Placental epithelial cell (primary cell): ENCODE results near the gene STAT6. TPM values are rescaled to one million over a fixed set of nuclear protein-coding genes. Genes with fewer than 3 reads are reported as not detected.

Source experiments
- total RNA-seq: library from RNA; depleted of rRNA; stranded (reverse); fragments of >200 nt; gene quantifications from 2 replicates; pipeline ENCODE4 v1.2.3, GENCODE V29; 2012

Gene STAT6
- 58.7 and 143 TPM in 2 replicates for total RNA-seq

GRCh38 chr12:57111031-57111734, at the start of gene STAT6:
TSS of gene STAT6 (minus strand) at chr12:57111362. CDS start at chr12:57108278, 3,084 bp downstream.

DNA sequence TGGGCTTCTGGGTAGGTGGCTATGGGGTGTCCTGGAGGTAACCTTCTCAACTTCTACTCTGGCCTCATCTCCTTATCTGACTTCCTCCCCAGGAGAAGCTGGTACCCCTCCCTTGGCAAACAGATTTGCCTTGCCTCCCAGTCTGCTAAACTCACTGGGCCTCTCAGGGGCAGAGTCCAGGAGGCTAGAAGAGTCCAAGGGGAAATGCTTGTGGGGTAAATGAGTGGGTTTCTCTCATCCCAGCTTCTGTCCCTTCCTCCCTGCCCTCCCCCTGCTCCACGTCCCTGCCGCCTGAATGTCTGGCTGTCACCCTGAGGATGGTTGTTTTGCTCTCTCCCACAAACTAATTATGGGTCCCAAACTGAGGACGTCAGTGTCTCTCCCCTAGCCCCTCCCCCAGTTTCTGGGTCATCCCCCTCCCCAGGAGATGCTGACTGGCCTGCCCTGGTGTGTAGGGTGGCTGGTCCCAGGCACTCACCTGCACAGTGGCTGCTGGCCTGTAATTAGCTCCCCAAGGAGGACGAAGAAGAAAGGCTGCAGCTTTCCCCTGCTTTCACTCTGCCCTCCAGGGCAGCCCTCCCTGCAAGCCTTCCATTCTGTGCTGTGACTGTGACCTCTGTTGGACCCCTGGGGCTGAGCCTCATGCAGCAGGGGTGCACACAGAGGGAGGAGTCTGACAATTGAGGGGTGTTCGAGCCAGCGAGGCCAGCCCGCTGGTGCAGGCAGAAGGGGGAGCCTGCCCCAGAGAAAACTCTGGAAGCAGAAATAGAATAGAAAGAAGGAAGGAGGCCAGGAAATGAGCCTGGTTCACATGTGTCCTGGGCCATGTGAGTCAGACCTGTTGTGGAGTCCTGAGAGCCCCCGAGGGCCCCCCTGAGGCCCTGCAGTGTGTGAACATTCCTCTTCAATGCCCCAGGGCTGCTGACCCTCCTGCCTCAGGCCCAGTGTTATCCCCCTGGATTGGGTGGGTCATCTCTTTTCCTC, 36.1 kb upstream of the STAT6 start, which contains the start of gene LRP1-AS:
Gene LRP1-AS (minus strand): TSS at position 659 of the 984 bp plus-strand sequence.

GRCh38 chr12:57127726-57128518, 16.8 kb upstream of the STAT6 start, which contains the start of gene LRP1:
TSS of gene LRP1 (plus strand) at chr12:57128483. CDS start at chr12:57128965, 482 bp downstream.

GRCh38 chr12:57088354-57089270, 22.6 kb downstream of the STAT6 start, which contains the start of gene NAB2:
TSS of gene NAB2 (plus strand) at chr12:57089114. CDS start at chr12:57089272, 158 bp downstream.

DNA sequence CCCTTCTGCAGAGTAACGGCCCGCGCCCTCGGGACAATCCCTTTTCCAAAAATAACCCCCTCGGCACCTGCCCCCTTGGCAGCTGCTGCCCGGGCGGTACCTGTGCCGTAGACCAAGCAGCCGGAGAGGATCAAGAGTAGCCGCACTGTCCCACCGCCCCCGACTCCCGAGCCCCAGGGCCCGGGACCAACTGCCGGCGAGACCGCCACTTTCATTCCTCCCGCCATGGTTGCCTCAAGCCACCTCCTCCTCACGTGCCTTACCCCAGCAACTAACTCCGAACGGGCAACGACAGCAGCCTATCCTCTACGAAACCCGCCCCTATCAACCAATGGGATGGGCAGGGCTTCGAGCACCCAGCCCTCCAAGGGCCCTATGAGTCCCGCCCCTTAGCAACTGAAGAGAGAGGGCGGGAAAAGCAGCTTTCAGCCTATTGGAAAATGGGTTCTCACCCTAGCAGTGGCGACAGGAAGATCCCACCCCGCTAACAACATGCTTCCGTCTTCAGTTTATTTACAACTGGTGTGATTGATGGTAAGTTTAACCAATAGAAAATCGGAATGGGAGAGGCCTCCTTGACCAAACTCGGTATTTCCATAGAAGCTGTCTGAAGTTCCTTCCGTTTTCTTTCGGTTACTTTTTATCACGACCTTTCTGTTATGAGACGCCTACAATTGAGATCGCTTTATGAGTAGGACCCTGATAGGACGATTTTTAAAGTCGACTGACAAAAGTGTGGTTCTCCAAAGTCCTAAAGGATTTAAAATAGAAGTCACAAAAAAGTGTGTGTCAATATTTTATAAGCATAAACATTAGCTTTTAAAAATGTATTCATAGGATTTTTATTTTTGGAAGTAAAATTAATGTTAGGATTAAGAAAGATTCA, 32.4 kb downstream of the STAT6 start, which contains the start of gene NEMP1:
Gene NEMP1 (minus strand): TSS at position 273 of the 886 bp plus-strand sequence. CDS start 46 bp downstream, at position 227.

DNA sequence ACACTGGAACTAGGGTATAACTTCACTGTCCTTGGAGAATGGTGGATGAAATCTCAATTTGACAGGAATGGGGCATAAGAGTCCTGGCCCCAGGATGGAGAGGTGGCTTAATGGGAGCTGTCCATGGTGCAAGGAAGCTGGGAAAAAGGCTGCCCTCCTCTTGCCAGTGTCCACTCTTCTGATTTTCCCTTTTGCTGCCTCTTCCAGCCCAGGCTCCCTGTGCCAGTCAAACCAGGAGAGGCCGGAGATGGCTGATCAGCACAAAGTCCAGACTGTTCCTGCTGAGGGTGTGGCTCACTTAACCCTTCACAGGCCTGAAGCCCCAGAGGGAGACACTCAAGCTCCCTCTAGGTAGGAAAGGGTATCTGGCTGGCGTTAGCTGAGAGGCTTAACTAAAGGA, 61.3 kb downstream of the STAT6 start, which contains the start of gene MYO1A:
Gene MYO1A (minus strand): TSS at position 240 of the 400 bp plus-strand sequence. CDS start 1,806 bp downstream, outside the sequence.

Other genes with a start within 250 kb of the STAT6 start
- gene SDR9C7, start 177.0 kb downstream of the STAT6 start, total RNA-seq, result under 0.01 TPM in 1 of 2 replicates, not detected in the other
- 0.39 and 0.43 TPM in 2 replicates for gene RDH16, start 153.8 kb downstream of the STAT6 start, total RNA-seq
- 8.2 and 8.7 TPM in 2 replicates for gene ZBTB39, start 104.8 kb downstream of the STAT6 start, total RNA-seq
- gene TAC3, start 94.8 kb downstream of the STAT6 start, total RNA-seq, result not detected in 2 replicates
- not detected in 2 replicates for gene MYO1A, start 61.2 kb downstream of the STAT6 start, total RNA-seq
- 5.0 and 5.1 TPM in 2 replicates for gene NEMP1, start 32.6 kb downstream of the STAT6 start, total RNA-seq
- gene NAB2, start 22.2 kb downstream of the STAT6 start, total RNA-seq, result 22.8 and 50.1 TPM in 2 replicates
- 209 and 237 TPM in 2 replicates for gene LRP1, start 17.1 kb upstream of the STAT6 start, total RNA-seq
- not detected in 2 replicates for gene LRP1-AS, start 36.3 kb upstream of the STAT6 start, total RNA-seq
- 1.2 TPM in 1 of 2 replicates, not detected in the other for gene NXPH4, start 105.4 kb upstream of the STAT6 start, total RNA-seq
- gene SHMT2, start 118.3 kb upstream of the STAT6 start, total RNA-seq, result 91.1 and 211 TPM in 2 replicates
- 0.39 TPM in 1 of 2 replicates, not detected in the other for gene STAC3, start 139.8 kb upstream of the STAT6 start, total RNA-seq